ENCODE data around the gene UTF1.

Gene UTF1

GRCh38 chr10:133268532-133268931, 38.5 kb downstream of the UTF1 start:
- no peak for DNase-seq
- H3K36me3 ChIP-seq: peaks cover 0 to 24% (median 5%) of the 10 kb centered on the region in 3 donors
- intact Hi-C loops (cut with DNase I; ENCODE audit: low total_unique reads): no loop called here
- no peak overlapping the region for H3K4me3 ChIP-seq
- TF ChIP-seq, protein P1, sequence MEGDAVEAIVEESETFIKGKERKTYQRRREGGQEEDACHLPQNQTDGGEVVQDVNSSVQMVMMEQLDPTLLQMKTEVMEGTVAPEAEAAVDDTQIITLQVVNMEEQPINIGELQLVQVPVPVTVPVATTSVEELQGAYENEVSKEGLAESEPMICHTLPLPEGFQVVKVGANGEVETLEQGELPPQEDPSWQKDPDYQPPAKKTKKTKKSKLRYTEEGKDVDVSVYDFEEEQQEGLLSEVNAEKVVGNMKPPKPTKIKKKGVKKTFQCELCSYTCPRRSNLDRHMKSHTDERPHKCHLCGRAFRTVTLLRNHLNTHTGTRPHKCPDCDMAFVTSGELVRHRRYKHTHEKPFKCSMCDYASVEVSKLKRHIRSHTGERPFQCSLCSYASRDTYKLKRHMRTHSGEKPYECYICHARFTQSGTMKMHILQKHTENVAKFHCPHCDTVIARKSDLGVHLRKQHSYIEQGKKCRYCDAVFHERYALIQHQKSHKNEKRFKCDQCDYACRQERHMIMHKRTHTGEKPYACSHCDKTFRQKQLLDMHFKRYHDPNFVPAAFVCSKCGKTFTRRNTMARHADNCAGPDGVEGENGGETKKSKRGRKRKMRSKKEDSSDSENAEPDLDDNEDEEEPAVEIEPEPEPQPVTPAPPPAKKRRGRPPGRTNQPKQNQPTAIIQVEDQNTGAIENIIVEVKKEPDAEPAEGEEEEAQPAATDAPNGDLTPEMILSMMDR (IDR thresholded peaks at IDR 0.05): no peak
- H3K4me1 ChIP-seq: no peaks in the 10 kb centered on the region
- H3K9me3 ChIP-seq: no peaks in the 10 kb centered on the region
- H3K27ac ChIP-seq: no peak overlapping the region
- H3K27me3 ChIP-seq: no peaks in the 10 kb centered on the region

- Histone ChIP-seq H3K4me1 (no peaks in the 10 kb centered on the region), H3K4me3 (no peak overlapping the region), H3K27ac (no peak overlapping the region), H3K9me3 (no peaks in the 10 kb centered on the region), H3K36me3 (peaks cover 0 to 24% (median 5%) of the 10 kb centered on the region in 3 donors), H3K27me3 (no peaks in the 10 kb centered on the region)
- DNase-seq: no peak
- TF ChIP-seq, protein P1 (IDR thresholded peaks at IDR 0.05): no peak
- intact Hi-C loops (cut with DNase I; ENCODE audit: low total_unique reads): no loop called here
Measured at GRCh38 chr10:133269367-133269766, 39.4 kb downstream of the UTF1 start.

DNA sequence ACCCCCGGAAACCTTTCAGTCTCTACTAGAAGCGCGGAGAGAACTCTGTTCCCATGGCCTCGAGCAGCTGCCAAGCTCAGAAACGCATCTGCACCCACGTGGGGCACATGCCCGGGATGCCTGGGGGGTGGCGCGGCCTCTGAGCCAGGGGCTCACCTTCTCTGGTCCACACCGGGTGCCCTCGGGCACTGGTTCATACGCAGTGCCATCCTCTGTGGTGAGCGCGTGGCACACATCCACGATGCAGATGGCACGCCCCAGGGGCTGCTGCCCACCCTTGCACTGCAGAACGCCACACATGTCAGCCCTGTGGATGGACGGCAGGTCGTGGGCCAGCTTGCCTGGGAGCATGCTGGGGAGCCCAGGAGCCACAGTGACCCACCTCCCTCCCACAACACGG, 40.2 kb downstream of the UTF1 start:
- Histone ChIP-seq H3K9me3 (no peaks in the 10 kb centered on the region), H3K4me1 (no peaks in the 10 kb centered on the region), H3K4me3 (no peak overlapping the region), H3K27ac (no peak overlapping the region), H3K27me3 (no peaks in the 10 kb centered on the region), H3K36me3 (peaks cover 0 to 24% (median 5%) of the 10 kb centered on the region in 3 donors)
- DNase-seq: no peak
- TF ChIP-seq, protein P1 (IDR thresholded peaks at IDR 0.05): no peak
- intact Hi-C loops (cut with DNase I; ENCODE audit: low total_unique reads): no loop called here

- no peaks in the 10 kb centered on the region for H3K4me1 ChIP-seq
- intact Hi-C loops (cut with DNase I; ENCODE audit: low total_unique reads): no loop called here
- no peak overlapping the region for H3K27ac ChIP-seq
- no peak overlapping the region for H3K4me3 ChIP-seq
- TF ChIP-seq, protein P1 (IDR thresholded peaks at IDR 0.05): no peak
- DNase-seq: no peak
- H3K36me3 ChIP-seq: peaks cover 0 to 24% (median 5%) of the 10 kb centered on the region in 3 donors
- peaks cover 0 to 2% of the 10 kb centered on the region in 2 donors for H3K27me3 ChIP-seq
- H3K9me3 ChIP-seq: no peaks in the 10 kb centered on the region
Measured at GRCh38 chr10:133270773-133271297, 40.8 kb downstream of the UTF1 start.

GRCh38 chr10:133271521-133272300, 41.7 kb downstream of the UTF1 start:
- H3K27me3 ChIP-seq: peaks cover 0 to 10% of the 10 kb centered on the region in 2 donors
- intact Hi-C loops (cut with DNase I; ENCODE audit: low total_unique reads): no loop called here
- H3K4me3 ChIP-seq: no peak overlapping the region
- H3K9me3 ChIP-seq: no peaks in the 10 kb centered on the region
- DNase-seq: no peak
- TF ChIP-seq, protein P1 (IDR thresholded peaks at IDR 0.05): no peak
- peaks cover 0 to 9% (median 2%) of the 10 kb centered on the region in 4 donors for H3K4me1 ChIP-seq
- no peak overlapping the region for H3K27ac ChIP-seq
- peaks cover 0 to 24% (median 5%) of the 10 kb centered on the region in 3 donors for H3K36me3 ChIP-seq
